Natural killer cell (primary cell): ENCODE measurements around the gene ANAPC7. TPM values are rescaled to one million over a fixed set of nuclear protein-coding genes. Genes with fewer than 3 reads are reported as not detected.

Source experiments
- ATAC-seq, 3 donors: fragments of 150-1000 bp in 2 of 3; fragments of 200-7000 bp in 1 of 3; cut with Tn5 transposase; 1 replicate in 1 of 3; 2 replicates in 2 of 3; pipeline ENCODE4 v1.10.0; 2021; ENCODE audit warnings: mild to moderate bottlenecking in 2 of 3, moderate library complexity in 2 of 3
- DNase-seq, 2 donors: peaks; one replicate each; pipeline versions ENCODE4 v3.0.0 to v3.0.0-alpha.2; 2013 to 2021; ENCODE audit warnings: mixed read lengths in 1 of 2
- H3K27ac ChIP-seq: one replicate; pipeline ENCODE4 v1.5.1; 2013; ENCODE audit warnings: mild to moderate bottlenecking, low read length
- H3K27me3 ChIP-seq: one replicate; pipeline ENCODE4 v1.6.1; 2013; ENCODE audit warnings: low read length; ENCODE audit not compliant: control insufficient read depth, insufficient read depth
- H3K36me3 ChIP-seq: one replicate; pipeline ENCODE4 v1.6.1; 2013; ENCODE audit warnings: low read length; ENCODE audit not compliant: control insufficient read depth, insufficient read depth
- H3K4me1 ChIP-seq: one replicate; pipeline ENCODE4 v1.6.1; 2013; ENCODE audit warnings: low read length; ENCODE audit not compliant: control insufficient read depth, insufficient read depth
- H3K4me3 ChIP-seq: one replicate; pipeline ENCODE4 v1.5.1; 2013; ENCODE audit warnings: low read length
- H3K9me3 ChIP-seq: one replicate; pipeline ENCODE4 v1.6.1; 2013; ENCODE audit warnings: low read length; ENCODE audit not compliant: control insufficient read depth, insufficient read depth
- H3K27ac Mint-ChIP-seq, 2 donors: one replicate each; pipeline ENCODE4 v1.8.0; 2022; ENCODE audit warnings: mild to moderate bottlenecking in 2 of 2, mixed read lengths in 2 of 2, moderate library complexity in 1 of 2
- H3K27me3 Mint-ChIP-seq, 2 donors: one replicate each; pipeline ENCODE4 v1.8.0; 2022; ENCODE audit warnings: low read depth in 2 of 2, mixed read lengths in 2 of 2
- H3K36me3 Mint-ChIP-seq: one replicate; pipeline ENCODE4 v1.8.0; 2022; ENCODE audit warnings: mixed read lengths
- H3K4me1 Mint-ChIP-seq, 2 donors: one replicate each; pipeline ENCODE4 v1.8.0; 2022; ENCODE audit warnings: mixed read lengths in 2 of 2
- H3K4me3 Mint-ChIP-seq: one replicate; pipeline ENCODE4 v1.8.0; 2022; ENCODE audit warnings: mild to moderate bottlenecking, moderate library complexity, mixed read lengths
- H3K9me3 Mint-ChIP-seq, 2 donors: one replicate each; pipeline ENCODE4 v1.8.0; 2022; ENCODE audit warnings: mixed read lengths in 2 of 2
- CTCF ChIP-seq: fragments of 200-600 bp; IDR thresholded peaks from one replicate; pipeline ENCODE4 v1.8.0; 2022; ENCODE audit warnings: antibody characterized with exemption
- WGBS: methylation state at CpG from one replicate; pipeline ENCODE4 v1.1.7; 2013; ENCODE audit warnings: missing lambda C conversion rate; ENCODE audit not compliant: insufficient coverage; 5-methylcytosine and 5-hydroxymethylcytosine counted together
- intact Hi-C: fragments of 100-400 bp; cut with micrococcal nuclease; formaldehyde crosslinking; loops from one replicate; pipeline ENCODE4 v1.14.2; 2022
- total RNA-seq, 4 donors: library from RNA; stranded (reverse); fragments of 120-200 nt in 1 of 4; gene quantifications; one replicate each; pipeline versions ENCODE4 v1.2.3 to v1.2.4, GENCODE V29; 2013 to 2022

ANAPC7 gene
- total RNA-seq, 3 donors from 2014 or later (not counting 1 experiment from before 2014, with no cell fraction given), result 46.5 to 77.0 (median 50.4) TPM

- ATAC-seq (no peak), DNase-seq (no peak)
- no peak for TF ChIP-seq CTCF
- H3K27ac Mint-ChIP-seq, result no peak overlapping the region
- intact Hi-C loops, result no loop called here
- no peak overlapping the region for H3K4me3 ChIP-seq
- no peaks in the 10 kb centered on the region for H3K9me3 Mint-ChIP-seq
- peaks cover 24% of the 10 kb centered on the region for H3K36me3 Mint-ChIP-seq
- H3K9me3 ChIP-seq, result no peaks in the 10 kb centered on the region
- H3K4me1 ChIP-seq, result peaks cover 14% of the 10 kb centered on the region
- no peak overlapping the region for H3K4me3 Mint-ChIP-seq
- no peaks in the 10 kb centered on the region for H3K27me3 Mint-ChIP-seq
- 94% methylated on average over 8 of the region's 8 CpGs for WGBS
- H3K27me3 ChIP-seq, result no peaks in the 10 kb centered on the region
- H3K36me3 ChIP-seq, result peaks cover 54% of the 10 kb centered on the region
- peaks cover 14 to 17% of the 10 kb centered on the region in 2 donors for H3K4me1 Mint-ChIP-seq
- H3K27ac ChIP-seq, result no peak overlapping the region
These were observed 55.7 kb downstream of the ANAPC7 start for GRCh38 chr12:110347767-110348166.

- Mint-ChIP-seq H3K9me3 (no peaks in the 10 kb centered on the region), H3K27me3 (no peaks in the 10 kb centered on the region), H3K4me3 (no peak overlapping the region), H3K4me1 (peaks cover 14 to 17% of the 10 kb centered on the region in 2 donors), H3K27ac (no peak overlapping the region), H3K36me3 (peaks cover 26% of the 10 kb centered on the region)
- no peak for TF ChIP-seq CTCF
- Histone ChIP-seq H3K9me3 (no peaks in the 10 kb centered on the region), H3K27me3 (no peaks in the 10 kb centered on the region), H3K27ac (no peak overlapping the region), H3K4me1 (peaks cover 14% of the 10 kb centered on the region), H3K4me3 (no peak overlapping the region), H3K36me3 (peaks cover 70% of the 10 kb centered on the region)
- no peak for ATAC-seq
- WGBS, result 92% methylated on average over 12 of the region's 12 CpGs
- no peak for DNase-seq
- intact Hi-C loops, result no loop called here
These were observed 57.5 kb downstream of the ANAPC7 start for GRCh38 chr12:110345963-110346362.

GRCh38 chr12:110345176-110345661 is 58.3 kb downstream of the ANAPC7 start:
- Histone ChIP-seq H3K9me3 (no peaks in the 10 kb centered on the region), H3K36me3 (peaks cover 76% of the 10 kb centered on the region), H3K27ac (no peak overlapping the region), H3K4me1 (peaks cover 14% of the 10 kb centered on the region), H3K27me3 (no peaks in the 10 kb centered on the region), H3K4me3 (no peak overlapping the region)
- DNase-seq (no peak), ATAC-seq (no peak)
- no peak overlapping the region for H3K4me3 Mint-ChIP-seq
- H3K9me3 Mint-ChIP-seq, result no peaks in the 10 kb centered on the region
- H3K27ac Mint-ChIP-seq, result no peak overlapping the region
- peaks cover 32% of the 10 kb centered on the region for H3K36me3 Mint-ChIP-seq
- no peak for TF ChIP-seq CTCF
- H3K27me3 Mint-ChIP-seq, result no peaks in the 10 kb centered on the region
- WGBS, result 74% methylated on average over 11 of the region's 11 CpGs
- intact Hi-C loops, result no loop called here
- H3K4me1 Mint-ChIP-seq, result peaks cover 12% of the 10 kb centered on the region in 2 donors

GRCh38 chr12:110344657-110345056 is 58.9 kb downstream of the ANAPC7 start:
- ATAC-seq (no peak), DNase-seq (no peak)
- Mint-ChIP-seq H3K4me3 (no peak overlapping the region), H3K4me1 (peaks cover 6 to 7% of the 10 kb centered on the region in 2 donors), H3K36me3 (peaks cover 35% of the 10 kb centered on the region), H3K27ac (no peak overlapping the region), H3K27me3 (no peaks in the 10 kb centered on the region), H3K9me3 (no peaks in the 10 kb centered on the region)
- H3K36me3 ChIP-seq, result peaks cover 80% of the 10 kb centered on the region
- no peaks in the 10 kb centered on the region for H3K27me3 ChIP-seq
- no peaks in the 10 kb centered on the region for H3K9me3 ChIP-seq
- H3K4me3 ChIP-seq, result no peak overlapping the region
- no peak overlapping the region for H3K27ac ChIP-seq
- no peak for TF ChIP-seq CTCF
- intact Hi-C loops, result no loop called here
- 95% methylated on average over 11 of the region's 11 CpGs for WGBS
- H3K4me1 ChIP-seq, result peaks cover 9% of the 10 kb centered on the region
